ENCODE data around the gene CLEC3A.

- TF ChIP-seq, protein P1, sequence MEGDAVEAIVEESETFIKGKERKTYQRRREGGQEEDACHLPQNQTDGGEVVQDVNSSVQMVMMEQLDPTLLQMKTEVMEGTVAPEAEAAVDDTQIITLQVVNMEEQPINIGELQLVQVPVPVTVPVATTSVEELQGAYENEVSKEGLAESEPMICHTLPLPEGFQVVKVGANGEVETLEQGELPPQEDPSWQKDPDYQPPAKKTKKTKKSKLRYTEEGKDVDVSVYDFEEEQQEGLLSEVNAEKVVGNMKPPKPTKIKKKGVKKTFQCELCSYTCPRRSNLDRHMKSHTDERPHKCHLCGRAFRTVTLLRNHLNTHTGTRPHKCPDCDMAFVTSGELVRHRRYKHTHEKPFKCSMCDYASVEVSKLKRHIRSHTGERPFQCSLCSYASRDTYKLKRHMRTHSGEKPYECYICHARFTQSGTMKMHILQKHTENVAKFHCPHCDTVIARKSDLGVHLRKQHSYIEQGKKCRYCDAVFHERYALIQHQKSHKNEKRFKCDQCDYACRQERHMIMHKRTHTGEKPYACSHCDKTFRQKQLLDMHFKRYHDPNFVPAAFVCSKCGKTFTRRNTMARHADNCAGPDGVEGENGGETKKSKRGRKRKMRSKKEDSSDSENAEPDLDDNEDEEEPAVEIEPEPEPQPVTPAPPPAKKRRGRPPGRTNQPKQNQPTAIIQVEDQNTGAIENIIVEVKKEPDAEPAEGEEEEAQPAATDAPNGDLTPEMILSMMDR (IDR thresholded peaks at IDR 0.05) = no peak
- TF ChIP-seq ZFX (IDR thresholded peaks at IDR 0.05; ENCODE audit: borderline replicate concordance) = no peak
These were observed 38.5 kb downstream of the CLEC3A start for GRCh38 chr16:78060809-78061208.

All from 22Rv1 (cell line).